SU-DHL-6 (cell line): ENCODE results near the gene IL13.

Experiments used
- H2AFZ ChIP-seq: fragments of 200-600 bp; sonication (generic); 2 replicates; pipeline ENCODE4 v1.6.1; 2014; ENCODE audit warnings: low read depth, mild to moderate bottlenecking, moderate library complexity, mixed read lengths, antibody characterized with exemption, low read length; ENCODE audit not compliant: severe bottlenecking
- H3F3A ChIP-seq: fragments of 200-600 bp; shearing (Covaris generic); 2 replicates; pipeline ENCODE4 v1.6.0; 2016; ENCODE audit warnings: antibody characterized with exemption, mild to moderate bottlenecking; ENCODE audit not compliant: insufficient read depth
- H3K27ac ChIP-seq: fragments of 200-600 bp; sonication (generic); 2 replicates; pipeline ENCODE4 v1.5.1; 2016; ENCODE audit warnings: low read depth, mild to moderate bottlenecking, low read length, moderate library complexity, mixed read lengths
- H3K27me3 ChIP-seq: fragments of 200-600 bp; sonication (generic), shearing (Covaris generic); 2 replicates; pipeline ENCODE4 v1.6.0; 2014; ENCODE audit warnings: mild to moderate bottlenecking, low read length
- H3K36me3 ChIP-seq: fragments of 200-600 bp; sonication (generic); 2 replicates; pipeline ENCODE4 v1.6.1; 2014; ENCODE audit warnings: mild to moderate bottlenecking, low read length, mixed read lengths
- H3K4me2 ChIP-seq: fragments of 300-600, 200-600 bp; shearing (Covaris generic), sonication (generic); 2 replicates; pipeline ENCODE4 v1.6.0; 2014; ENCODE audit warnings: low read length, low read depth, mild to moderate bottlenecking; ENCODE audit not compliant: poor library complexity, severe bottlenecking
- H3K4me3 ChIP-seq: fragments of 200-600 bp; sonication (generic); 2 replicates; pipeline ENCODE4 v1.5.1; 2014; ENCODE audit warnings: antibody characterized with exemption, low read length, mild to moderate bottlenecking, mixed read lengths; ENCODE audit not compliant: insufficient read depth, poor library complexity, severe bottlenecking
- H3K79me2 ChIP-seq: fragments of 200-600 bp; sonication (generic); 2 replicates; pipeline ENCODE4 v1.6.1; 2014; ENCODE audit warnings: mild to moderate bottlenecking, low read length, moderate library complexity; ENCODE audit not compliant: insufficient read depth
- H3K9ac ChIP-seq: fragments of 200-600 bp; sonication (generic); 2 replicates; pipeline ENCODE4 v1.7.0; 2014; ENCODE audit warnings: mild to moderate bottlenecking, low read length
- H3K9me2 ChIP-seq: fragments of 200-600 bp; sonication (generic); replicated peaks from 2 replicates; pipeline ENCODE4 v1.6.1; 2014; ENCODE audit warnings: low read length; ENCODE audit not compliant: insufficient read depth
- H3K9me3 ChIP-seq: fragments of 200-600 bp; sonication (generic); 2 replicates; pipeline ENCODE4 v1.6.1; 2014; ENCODE audit warnings: low read length, mixed read lengths; ENCODE audit not compliant: insufficient read depth
- H4K20me1 ChIP-seq: fragments of 200-600 bp; sonication (generic); 2 replicates; pipeline ENCODE4 v1.6.1; 2014; ENCODE audit warnings: low read depth, mild to moderate bottlenecking, antibody characterized with exemption, low read length, moderate library complexity, mixed read lengths
- EZH2phosphoT487 ChIP-seq: fragments of 200-600 bp; sonication (generic), shearing (Covaris generic); conservative IDR thresholded peaks from 2 replicates; pipeline ENCODE4 v1.6.1; 2018; ENCODE audit warnings: mild to moderate bottlenecking, antibody characterized with exemption, low read length, moderate library complexity, mixed read lengths
- TF ChIP-seq, protein P1 (sequence below): fragments of 200-600 bp; sonication (generic); IDR thresholded peaks from one replicate; pipeline ENCODE4 v1.5.1; 2017; ENCODE audit warnings: antibody characterized with exemption, mild to moderate bottlenecking, low read length, moderate library complexity; ENCODE audit not compliant: insufficient read depth, poor library complexity, severe bottlenecking

Gene IL13

DNA sequence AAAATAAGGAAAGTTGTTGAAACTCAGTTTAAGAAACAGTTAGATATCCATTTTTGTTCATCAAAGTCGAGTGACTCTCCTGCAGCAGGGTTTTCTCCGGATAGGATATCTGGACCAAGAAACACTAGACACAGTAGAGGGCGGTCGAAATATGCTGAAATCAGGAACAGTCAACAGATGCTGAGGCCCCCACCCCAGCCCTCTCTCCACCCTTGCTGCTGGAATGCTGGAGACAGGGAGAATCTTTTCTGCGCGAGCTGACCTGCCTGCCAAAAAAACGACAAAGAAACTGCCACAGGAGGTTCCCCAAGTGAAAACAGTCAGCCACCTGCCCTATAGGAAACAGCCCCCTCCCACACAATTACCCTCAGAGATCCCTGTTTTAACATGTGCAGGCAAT is 4.3 kb upstream of the IL13 start:
- Histone ChIP-seq H4K20me1 (no peaks in the 10 kb centered on the region), H3F3A (no peaks in the 10 kb centered on the region), H3K4me3 (no peak overlapping the region), H3K9me2 (no peaks in the 10 kb centered on the region), H3K4me2 (no peak overlapping the region), H3K27me3 (no peaks in the 10 kb centered on the region), H3K36me3 (no peaks in the 10 kb centered on the region), H3K9me3 (no peaks in the 10 kb centered on the region), H3K79me2 (no peaks in the 10 kb centered on the region), H3K9ac (no peak overlapping the region), H2AFZ (no peak overlapping the region), H3K27ac (no peak overlapping the region)
- no peak for TF ChIP-seq EZH2phosphoT487
- TF ChIP-seq, protein P1, sequence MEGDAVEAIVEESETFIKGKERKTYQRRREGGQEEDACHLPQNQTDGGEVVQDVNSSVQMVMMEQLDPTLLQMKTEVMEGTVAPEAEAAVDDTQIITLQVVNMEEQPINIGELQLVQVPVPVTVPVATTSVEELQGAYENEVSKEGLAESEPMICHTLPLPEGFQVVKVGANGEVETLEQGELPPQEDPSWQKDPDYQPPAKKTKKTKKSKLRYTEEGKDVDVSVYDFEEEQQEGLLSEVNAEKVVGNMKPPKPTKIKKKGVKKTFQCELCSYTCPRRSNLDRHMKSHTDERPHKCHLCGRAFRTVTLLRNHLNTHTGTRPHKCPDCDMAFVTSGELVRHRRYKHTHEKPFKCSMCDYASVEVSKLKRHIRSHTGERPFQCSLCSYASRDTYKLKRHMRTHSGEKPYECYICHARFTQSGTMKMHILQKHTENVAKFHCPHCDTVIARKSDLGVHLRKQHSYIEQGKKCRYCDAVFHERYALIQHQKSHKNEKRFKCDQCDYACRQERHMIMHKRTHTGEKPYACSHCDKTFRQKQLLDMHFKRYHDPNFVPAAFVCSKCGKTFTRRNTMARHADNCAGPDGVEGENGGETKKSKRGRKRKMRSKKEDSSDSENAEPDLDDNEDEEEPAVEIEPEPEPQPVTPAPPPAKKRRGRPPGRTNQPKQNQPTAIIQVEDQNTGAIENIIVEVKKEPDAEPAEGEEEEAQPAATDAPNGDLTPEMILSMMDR: no peak

DNA sequence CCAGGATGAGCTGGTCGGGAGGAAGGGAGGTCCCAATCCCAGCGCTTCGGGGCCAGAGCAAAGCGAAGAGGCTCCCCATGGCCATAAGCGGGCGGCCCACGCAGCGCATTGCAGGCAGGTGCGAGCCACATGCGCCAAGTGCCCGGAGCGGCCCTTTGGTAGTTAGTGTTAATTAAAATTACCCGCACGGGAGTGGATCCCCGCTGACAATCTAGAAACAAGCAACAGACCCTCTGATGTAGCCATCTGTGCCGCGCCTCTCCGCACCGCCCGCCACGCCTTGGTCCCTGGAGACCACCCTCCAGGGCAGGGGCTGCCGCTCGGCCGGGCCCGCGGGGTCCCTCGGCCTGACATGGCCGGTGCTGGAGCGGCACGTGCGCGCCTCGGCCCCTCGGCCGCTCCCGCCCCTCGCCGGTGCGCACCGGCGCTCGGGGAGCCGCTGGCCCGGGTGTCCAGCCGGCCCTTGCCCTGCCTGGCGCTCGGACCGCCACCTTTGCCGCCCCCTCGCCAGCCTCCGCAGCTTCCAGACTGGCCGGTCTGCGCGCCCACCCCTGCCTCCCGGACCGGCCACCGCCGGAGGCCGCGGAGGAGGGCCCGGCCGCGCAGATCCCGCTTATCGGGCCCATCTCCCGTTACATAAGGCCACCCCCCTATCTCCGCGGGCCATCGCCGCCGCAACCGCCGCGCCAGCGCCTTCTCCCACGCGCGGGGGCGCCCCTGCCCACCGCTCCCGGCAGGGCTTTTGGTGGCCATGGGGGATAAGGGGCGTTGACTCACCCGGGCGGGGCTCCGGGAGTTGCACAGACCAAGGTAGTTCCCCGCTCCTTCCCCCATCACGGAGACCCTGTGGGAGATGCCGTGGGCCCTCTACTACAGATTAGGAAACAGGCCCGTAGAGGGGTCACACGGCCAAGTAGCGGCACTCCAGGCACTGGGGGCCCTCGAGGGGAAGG is 1.9 kb upstream of the IL13 start:
- Histone ChIP-seq H3F3A (no peaks in the 10 kb centered on the region), H3K36me3 (no peaks in the 10 kb centered on the region), H3K79me2 (no peaks in the 10 kb centered on the region), H3K4me2 (no peak overlapping the region), H3K9me2 (no peaks in the 10 kb centered on the region), H3K27me3 (no peaks in the 10 kb centered on the region), H3K4me3 (no peak overlapping the region), H4K20me1 (no peaks in the 10 kb centered on the region), H2AFZ (no peak overlapping the region), H3K27ac (no peak overlapping the region), H3K9me3 (no peaks in the 10 kb centered on the region), H3K9ac (no peak overlapping the region)
- no peak for TF ChIP-seq EZH2phosphoT487
- TF ChIP-seq, protein P1: no peak

DNA sequence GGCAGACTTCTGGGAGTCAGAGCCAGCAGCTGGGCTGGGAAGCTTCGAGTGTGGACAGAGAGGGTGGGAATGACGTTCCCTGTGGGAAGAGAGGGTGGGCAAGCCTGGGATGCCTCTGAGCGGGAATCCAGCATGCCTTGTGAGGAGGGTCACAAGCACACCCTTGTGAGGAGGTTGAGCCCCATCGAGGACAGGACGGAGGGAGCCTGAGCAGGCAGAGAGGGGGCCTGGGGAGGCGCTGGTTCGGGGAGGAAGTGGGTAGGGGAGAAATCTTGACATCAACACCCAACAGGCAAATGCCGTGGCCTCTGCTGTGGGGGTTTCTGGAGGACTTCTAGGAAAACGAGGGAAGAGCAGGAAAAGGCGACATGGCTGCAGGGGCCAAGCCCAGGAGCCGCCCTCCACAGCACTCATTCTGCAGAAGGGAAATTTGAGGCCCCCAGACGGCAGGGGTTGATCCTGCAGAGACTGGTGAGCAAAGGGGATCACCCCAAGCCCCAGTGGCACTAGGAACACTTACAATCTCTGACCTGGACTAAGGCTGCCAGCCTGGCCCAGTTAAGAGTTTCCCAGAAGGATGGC is 1.1 kb upstream of the IL13 start:
- Histone ChIP-seq H3K9ac (no peak overlapping the region), H4K20me1 (no peaks in the 10 kb centered on the region), H3K9me2 (no peaks in the 10 kb centered on the region), H3K4me2 (no peak overlapping the region), H3F3A (no peaks in the 10 kb centered on the region), H3K36me3 (no peaks in the 10 kb centered on the region), H3K27me3 (no peaks in the 10 kb centered on the region), H3K27ac (no peak overlapping the region), H3K4me3 (no peak overlapping the region), H3K9me3 (no peaks in the 10 kb centered on the region), H2AFZ (no peak overlapping the region), H3K79me2 (no peaks in the 10 kb centered on the region)
- TF ChIP-seq, protein P1: no peak
- no peak for TF ChIP-seq EZH2phosphoT487
